T-helper 2 cell treated with Interferon-gamma antibody and Interleukin-4, amounts not matched to agents 5 μg/mL and 100 μg/mL, for 36 hours (primary cell): Measurements from ENCODE around the gene COL5A2.

Experiments used
- DNase-seq: peaks from one replicate; pipeline ENCODE4 v3.0.0; 2021; ENCODE audit warnings: low spot score
- H3K27ac Mint-ChIP-seq: one replicate; pipeline ENCODE4 v1.8.0; 2021; ENCODE audit warnings: mild to moderate bottlenecking, mixed read lengths
- H3K27me3 Mint-ChIP-seq: one replicate; pipeline ENCODE4 v1.8.0; 2021; ENCODE audit warnings: low read depth, mixed read lengths
- H3K36me3 Mint-ChIP-seq: one replicate; pipeline ENCODE4 v1.8.0; 2021; ENCODE audit warnings: low read depth, mixed read lengths
- H3K4me1 Mint-ChIP-seq: one replicate; pipeline ENCODE4 v1.8.0; 2021; ENCODE audit warnings: low read depth, mixed read lengths
- H3K4me3 Mint-ChIP-seq: one replicate; pipeline ENCODE4 v1.8.0; 2022; ENCODE audit warnings: mild to moderate bottlenecking, moderate library complexity, mixed read lengths
- H3K9me3 Mint-ChIP-seq: one replicate; pipeline ENCODE4 v1.8.0; 2021; ENCODE audit warnings: mixed read lengths

COL5A2 gene

GRCh38 chr2:188984065-188984491, 195.5 kb downstream of the COL5A2 start:
- Mint-ChIP-seq H3K27ac (no peak overlapping the region), H3K4me1 (no peaks in the 10 kb centered on the region), H3K9me3 (no peaks in the 10 kb centered on the region), H3K36me3 (no peaks in the 10 kb centered on the region), H3K27me3 (peaks cover 3% of the 10 kb centered on the region), H3K4me3 (no peak overlapping the region)
- no peak for DNase-seq

- Mint-ChIP-seq H3K27me3 (peaks cover 3% of the 10 kb centered on the region), H3K9me3 (no peaks in the 10 kb centered on the region), H3K36me3 (no peaks in the 10 kb centered on the region), H3K27ac (no peak overlapping the region), H3K4me3 (no peak overlapping the region), H3K4me1 (peaks cover 5% of the 10 kb centered on the region)
- no peak for DNase-seq
These were observed 196.0 kb downstream of the COL5A2 start for GRCh38 chr2:188983427-188984064.
